Rectal smooth muscle tissue (tissue), 1 donor: ENCODE measurements around the gene CTCFL.
"Not testable (repeated sequence)": the region's sequence is repeated elsewhere in the genome, so short reads cannot be mapped to it uniquely, and the experiment has no call there.

Experiments used
- H3K27ac ChIP-seq: one replicate; pipeline ENCODE4 v1.7.0; 2013; ENCODE audit warnings: low read depth, low read length, inconsistent platforms
- H3K27me3 ChIP-seq: one replicate; pipeline ENCODE4 v1.7.0; 2013; ENCODE audit warnings: low read length; ENCODE audit not compliant: control insufficient read depth, insufficient read depth
- H3K36me3 ChIP-seq: one replicate; pipeline ENCODE4 v1.7.0; 2013; ENCODE audit warnings: low read length; ENCODE audit not compliant: control insufficient read depth, insufficient read depth
- H3K4me1 ChIP-seq: one replicate; pipeline ENCODE4 v1.7.0; 2013; ENCODE audit warnings: low read length; ENCODE audit not compliant: control insufficient read depth, insufficient read depth
- H3K4me3 ChIP-seq: one replicate; pipeline ENCODE4 v1.7.0; 2013; ENCODE audit warnings: low read length
- H3K9ac ChIP-seq: one replicate; pipeline ENCODE4 v1.7.0; 2013; ENCODE audit warnings: low read length

Gene CTCFL

DNA sequence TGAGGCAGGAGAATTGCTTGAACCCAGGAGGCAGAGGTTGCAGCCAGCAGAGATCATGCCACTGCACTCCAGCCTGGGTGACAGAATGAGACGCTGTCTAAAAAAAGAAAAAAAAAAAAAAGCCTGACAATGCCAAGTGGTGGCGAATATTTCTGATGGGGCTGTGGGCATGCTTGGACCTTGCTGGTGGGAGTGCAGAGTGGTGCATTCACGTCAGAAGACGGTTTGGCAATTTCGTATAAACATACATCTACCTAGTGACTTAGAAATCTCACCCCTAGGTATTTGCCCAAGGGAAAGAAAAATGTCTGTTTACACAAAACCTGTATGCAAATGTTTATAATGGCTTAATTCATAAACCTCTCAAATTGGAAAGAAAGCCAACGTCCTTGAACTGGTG is 33.6 kb downstream of the CTCFL start:
- H3K36me3 ChIP-seq = no peaks in the 10 kb centered on the region
- H3K4me3 ChIP-seq = no peak overlapping the region
- no peak overlapping the region for H3K9ac ChIP-seq
- H3K27ac ChIP-seq = no peak overlapping the region
- H3K27me3 ChIP-seq = no peaks in the 10 kb centered on the region
- peaks cover 8% of the 10 kb centered on the region for H3K4me1 ChIP-seq

DNA sequence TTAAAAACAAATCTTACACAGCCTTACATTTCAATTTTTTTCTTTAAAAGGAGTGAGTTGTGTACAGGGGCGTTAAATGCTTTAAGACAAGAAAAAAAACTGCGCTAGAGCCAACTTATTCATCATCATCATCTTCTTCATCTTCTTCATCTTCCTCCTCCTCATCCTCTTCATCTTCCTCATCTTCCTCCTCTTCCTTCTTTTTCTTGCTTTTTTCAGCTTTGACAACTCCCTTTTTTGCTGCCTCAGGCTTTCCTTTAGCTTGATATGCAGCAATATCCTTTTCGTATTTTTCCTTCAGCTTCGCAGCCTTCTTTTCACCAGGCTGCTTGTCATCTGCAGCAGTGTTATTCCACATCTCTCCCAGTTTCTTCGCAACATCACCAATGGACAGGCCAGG is 36.7 kb downstream of the CTCFL start:
- not testable (repeated sequence) for H3K36me3 ChIP-seq, H3K4me3 ChIP-seq

GRCh38 chr20:57485770-57486169 is 39.2 kb downstream of the CTCFL start:
- no peak overlapping the region for H3K27ac ChIP-seq
- H3K4me3 ChIP-seq = no peak overlapping the region
- H3K4me1 ChIP-seq = peaks cover 9% of the 10 kb centered on the region
- H3K36me3 ChIP-seq = no peaks in the 10 kb centered on the region
- no peaks in the 10 kb centered on the region for H3K27me3 ChIP-seq
- no peak overlapping the region for H3K9ac ChIP-seq

More for the DNA sequence above, 36.7 kb downstream of the CTCFL start:
- H3K4me1 ChIP-seq, H3K9ac ChIP-seq, H3K27me3 ChIP-seq, H3K27ac ChIP-seq: not testable (repeated sequence)

- H3K9ac ChIP-seq = no peak overlapping the region
Measured at GRCh38 chr20:57484772-57485171, 40.2 kb downstream of the CTCFL start.

DNA sequence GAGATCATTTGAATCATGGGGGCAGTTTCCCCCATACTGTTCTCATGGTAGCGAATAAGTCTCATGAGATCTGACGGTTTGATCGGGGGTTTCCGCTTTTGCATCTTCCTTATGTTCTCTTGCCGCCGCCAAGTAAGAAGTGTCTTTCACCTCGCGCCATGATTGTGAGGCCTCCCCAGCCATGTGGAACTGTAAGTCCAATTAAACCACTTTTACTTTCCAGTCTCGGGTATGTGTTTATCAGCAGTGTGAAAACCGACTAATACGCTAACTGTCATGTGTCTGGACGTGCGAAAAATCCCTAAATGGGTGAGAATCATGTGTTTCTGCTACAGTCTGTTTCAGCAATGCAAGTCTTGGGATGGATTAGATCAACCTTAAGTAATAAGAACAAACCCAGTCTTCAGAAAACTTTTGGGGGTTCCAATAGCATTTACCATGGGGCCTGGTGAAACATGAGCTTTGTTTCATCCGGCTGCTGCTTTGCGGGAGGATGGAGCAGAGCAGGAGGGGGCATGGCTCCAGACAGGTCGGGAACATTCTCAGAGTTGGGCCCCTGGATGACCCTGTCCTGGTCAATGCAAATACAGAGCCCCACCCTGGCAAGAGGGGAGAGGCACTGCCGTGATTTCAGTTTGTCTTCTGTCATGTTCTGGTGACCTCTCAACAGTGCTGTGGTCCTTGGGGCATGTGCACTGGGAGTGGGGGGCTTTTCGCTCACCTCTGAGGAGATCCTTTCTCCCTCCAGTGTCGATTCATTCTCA is 41.5 kb downstream of the CTCFL start:
- no peak overlapping the region for H3K9ac ChIP-seq
- no peak overlapping the region for H3K27ac ChIP-seq
- H3K4me1 ChIP-seq = peaks cover 15% of the 10 kb centered on the region
- H3K4me3 ChIP-seq = no peak overlapping the region
- H3K36me3 ChIP-seq = no peaks in the 10 kb centered on the region
- no peaks in the 10 kb centered on the region for H3K27me3 ChIP-seq

More at GRCh38 chr20:57484772-57485171, 40.2 kb downstream of the CTCFL start:
- Histone ChIP-seq H3K4me1 (peaks cover 15% of the 10 kb centered on the region), H3K27ac (no peak overlapping the region), H3K4me3 (no peak overlapping the region), H3K27me3 (no peaks in the 10 kb centered on the region), H3K36me3 (no peaks in the 10 kb centered on the region)

DNA sequence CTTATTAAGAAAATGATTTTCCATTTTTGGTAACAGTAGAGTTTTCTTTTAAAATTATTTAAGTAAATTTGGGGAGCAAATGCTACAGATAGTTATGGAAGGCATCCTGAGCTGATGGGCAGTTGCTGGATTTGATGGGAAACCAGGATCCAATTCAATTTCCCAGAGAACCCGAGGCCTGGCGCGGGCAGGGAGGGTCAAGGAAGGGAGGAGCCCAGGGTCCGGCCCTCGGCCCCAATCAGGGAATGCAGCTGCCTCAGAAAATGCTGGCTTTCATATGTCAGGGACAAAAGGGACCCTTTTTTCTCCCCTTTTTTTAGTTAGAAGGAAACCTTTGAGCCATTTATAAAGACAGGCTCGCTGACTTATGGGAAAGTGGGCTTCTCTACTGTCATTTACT is 42.1 kb downstream of the CTCFL start:
- H3K27me3 ChIP-seq = no peaks in the 10 kb centered on the region
- peaks cover 15% of the 10 kb centered on the region for H3K4me1 ChIP-seq
- no peak overlapping the region for H3K27ac ChIP-seq
- no peak overlapping the region for H3K9ac ChIP-seq
- H3K4me3 ChIP-seq = no peak overlapping the region
- no peaks in the 10 kb centered on the region for H3K36me3 ChIP-seq

- Histone ChIP-seq H3K4me1 (peaks cover 15% of the 10 kb centered on the region), H3K27me3 (no peaks in the 10 kb centered on the region), H3K27ac (no peak overlapping the region), H3K4me3 (no peak overlapping the region), H3K36me3 (no peaks in the 10 kb centered on the region), H3K9ac (no peak overlapping the region)
Measured at GRCh38 chr20:57482148-57482547, 42.8 kb downstream of the CTCFL start.

DNA sequence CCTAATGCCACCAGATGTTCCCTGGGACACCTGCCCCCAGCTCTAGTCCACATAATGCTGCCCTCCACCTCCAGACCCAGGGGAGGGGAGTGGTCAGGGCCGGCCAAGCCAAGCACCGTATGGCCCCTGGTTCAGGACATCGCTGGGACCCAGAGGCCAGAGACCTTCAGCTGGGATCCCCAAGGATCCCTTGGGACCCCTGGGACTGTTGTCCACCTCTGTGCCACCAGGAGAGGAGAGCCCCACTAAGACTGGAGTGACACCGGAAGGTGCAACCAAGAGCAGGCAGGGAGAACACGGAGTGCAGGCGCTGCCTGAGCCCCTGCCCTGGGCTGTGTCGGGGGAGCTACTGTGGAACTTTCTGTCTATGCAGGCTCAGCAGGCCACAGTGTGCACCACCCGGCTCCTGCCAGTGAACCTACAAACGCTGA is 43.6 kb downstream of the CTCFL start:
- Histone ChIP-seq H3K36me3 (no peaks in the 10 kb centered on the region), H3K9ac (no peak overlapping the region), H3K4me1 (peaks cover 15% of the 10 kb centered on the region), H3K27me3 (no peaks in the 10 kb centered on the region), H3K4me3 (peak overlapping the region; percentile 31), H3K27ac (peak overlapping the region; percentile 85)

DNA sequence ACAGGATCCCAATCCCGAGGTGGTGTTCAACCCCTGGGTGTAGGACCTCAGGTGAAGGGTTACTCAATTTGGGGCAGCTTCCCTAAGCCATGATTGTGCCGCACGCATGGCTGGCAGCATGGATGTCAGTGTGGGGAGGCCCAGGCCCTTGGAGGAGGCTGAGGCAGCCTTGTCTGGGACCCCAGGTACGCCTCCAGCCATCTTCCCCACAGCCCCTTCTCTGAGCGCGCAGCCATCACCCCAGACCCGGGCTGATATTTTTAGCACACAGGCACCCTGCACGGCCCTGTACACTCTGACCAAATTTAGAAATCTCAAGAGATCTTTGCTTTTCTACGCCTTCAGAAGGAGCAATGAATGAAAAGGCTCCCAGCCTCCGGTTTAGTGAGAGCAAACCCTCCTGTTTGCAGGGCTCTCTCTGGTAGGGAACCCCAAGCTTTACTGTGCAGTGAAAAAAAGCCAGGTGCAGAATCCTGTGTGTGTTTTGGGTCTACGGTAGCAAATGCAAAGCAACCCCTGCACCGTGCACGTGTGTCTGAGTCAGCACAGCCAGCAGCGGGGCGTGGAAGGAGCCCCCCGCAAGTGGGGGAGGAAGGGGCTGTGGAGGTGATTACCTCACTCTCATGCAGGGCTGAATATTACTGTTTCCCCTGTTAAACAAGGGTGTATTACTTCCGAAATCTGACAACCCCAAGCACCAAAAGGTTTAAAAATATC is 44.3 kb downstream of the CTCFL start:
- Histone ChIP-seq H3K36me3 (no peaks in the 10 kb centered on the region), H3K4me1 (peaks cover 15% of the 10 kb centered on the region), H3K4me3 (peak overlapping the region; percentile 31), H3K27ac (peak overlapping the region; percentile 85), H3K27me3 (no peaks in the 10 kb centered on the region), H3K9ac (no peak overlapping the region)

DNA sequence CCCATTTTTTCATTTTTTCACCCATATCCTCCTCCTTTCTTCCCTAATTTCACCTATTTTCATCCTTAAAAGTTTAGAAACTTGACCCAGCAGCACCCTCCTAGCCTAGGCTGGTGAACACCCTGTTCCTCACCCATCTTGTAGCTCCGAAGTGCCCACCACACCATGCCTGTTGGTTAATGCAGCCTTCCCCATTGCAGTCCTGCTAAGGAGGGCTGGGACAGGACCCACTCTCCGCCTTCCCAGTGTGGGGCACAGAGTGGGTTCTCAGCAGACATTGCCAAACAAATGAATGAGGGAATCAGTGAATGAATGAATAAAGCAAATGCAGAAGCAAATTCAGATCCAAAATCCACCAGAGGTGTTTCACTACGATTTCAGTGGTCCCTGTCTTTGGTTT is 45.7 kb downstream of the CTCFL start:
- Histone ChIP-seq H3K27me3 (no peaks in the 10 kb centered on the region), H3K4me1 (peaks cover 15% of the 10 kb centered on the region), H3K4me3 (no peak overlapping the region), H3K9ac (no peak overlapping the region), H3K27ac (no peak overlapping the region), H3K36me3 (no peaks in the 10 kb centered on the region)

GRCh38 chr20:57478176-57478575 is 46.8 kb downstream of the CTCFL start:
- Histone ChIP-seq H3K9ac (no peak overlapping the region), H3K4me1 (peaks cover 17% of the 10 kb centered on the region), H3K27me3 (no peaks in the 10 kb centered on the region), H3K27ac (no peak overlapping the region), H3K36me3 (no peaks in the 10 kb centered on the region), H3K4me3 (no peak overlapping the region)

GRCh38 chr20:57476641-57477461 is 48.1 kb downstream of the CTCFL start:
- Histone ChIP-seq H3K9ac (no peak overlapping the region), H3K36me3 (no peaks in the 10 kb centered on the region), H3K27me3 (no peaks in the 10 kb centered on the region), H3K27ac (no peak overlapping the region), H3K4me1 (peaks cover 17% of the 10 kb centered on the region), H3K4me3 (no peak overlapping the region)
